Ovary (tissue), 3 donors: Measurements from ENCODE around the gene SCN11A.

Source experiments
- EP300 ChIP-seq: sonication (generic); formaldehyde crosslinking; IDR thresholded peaks from one replicate; pipeline ENCODE4 v1.6.1; 2017; ENCODE audit warnings: antibody characterized with exemption
- POLR2A ChIP-seq: fragments of 450-650 bp; IDR thresholded peaks from one replicate; pipeline ENCODE4 v1.6.1; 2017; ENCODE audit warnings: antibody characterized with exemption, mild to moderate bottlenecking, moderate library complexity
- TF ChIP-seq, protein P1 (sequence below), 3 donors: fragments of 450-650 bp in 2 of 3; fragments of 200-600 bp in 1 of 3; IDR thresholded peaks; one replicate each; pipeline versions ENCODE4 v1.5.1 to v1.8.0; 2016 to 2022; ENCODE audit warnings: antibody characterized with exemption in 3 of 3, mild to moderate bottlenecking in 1 of 3
- donor health status: DM: no; HTN: no; CAD: no.

DNA sequence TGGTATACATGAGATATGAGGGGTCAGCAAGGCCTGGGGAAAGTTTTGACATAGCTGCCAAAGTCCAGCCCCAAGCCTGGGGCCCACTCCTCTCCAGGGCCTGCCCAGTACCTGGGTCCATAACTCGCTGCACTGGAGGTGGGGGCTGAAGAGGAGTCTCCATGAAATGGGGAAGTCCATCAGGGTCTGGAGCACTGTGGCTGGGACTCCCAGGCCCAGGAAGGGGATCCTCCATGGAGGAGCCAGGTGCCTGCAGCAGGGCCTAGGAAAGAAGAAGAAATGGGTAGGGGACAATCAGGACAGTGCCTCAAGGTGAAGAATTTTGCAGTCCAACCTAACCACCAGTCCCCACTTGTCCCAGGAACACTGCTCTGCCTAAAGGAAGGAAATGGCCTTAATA lies 47.5 kb upstream of the SCN11A start:
- TF ChIP-seq, protein P1, sequence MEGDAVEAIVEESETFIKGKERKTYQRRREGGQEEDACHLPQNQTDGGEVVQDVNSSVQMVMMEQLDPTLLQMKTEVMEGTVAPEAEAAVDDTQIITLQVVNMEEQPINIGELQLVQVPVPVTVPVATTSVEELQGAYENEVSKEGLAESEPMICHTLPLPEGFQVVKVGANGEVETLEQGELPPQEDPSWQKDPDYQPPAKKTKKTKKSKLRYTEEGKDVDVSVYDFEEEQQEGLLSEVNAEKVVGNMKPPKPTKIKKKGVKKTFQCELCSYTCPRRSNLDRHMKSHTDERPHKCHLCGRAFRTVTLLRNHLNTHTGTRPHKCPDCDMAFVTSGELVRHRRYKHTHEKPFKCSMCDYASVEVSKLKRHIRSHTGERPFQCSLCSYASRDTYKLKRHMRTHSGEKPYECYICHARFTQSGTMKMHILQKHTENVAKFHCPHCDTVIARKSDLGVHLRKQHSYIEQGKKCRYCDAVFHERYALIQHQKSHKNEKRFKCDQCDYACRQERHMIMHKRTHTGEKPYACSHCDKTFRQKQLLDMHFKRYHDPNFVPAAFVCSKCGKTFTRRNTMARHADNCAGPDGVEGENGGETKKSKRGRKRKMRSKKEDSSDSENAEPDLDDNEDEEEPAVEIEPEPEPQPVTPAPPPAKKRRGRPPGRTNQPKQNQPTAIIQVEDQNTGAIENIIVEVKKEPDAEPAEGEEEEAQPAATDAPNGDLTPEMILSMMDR (IDR thresholded peaks at IDR 0.05): no peak
- TF ChIP-seq POLR2A: no peak
- TF ChIP-seq EP300: no peak
